ENCODE results near the gene FXYD3.
A peak's percentile ranks its signal among the peaks of the same experiment; 100 is the strongest.
"Not testable (repeated sequence)": the region's sequence is repeated elsewhere in the genome, so short reads cannot be mapped to it uniquely, and the experiment has no call there.

The FXYD3 gene

DNA sequence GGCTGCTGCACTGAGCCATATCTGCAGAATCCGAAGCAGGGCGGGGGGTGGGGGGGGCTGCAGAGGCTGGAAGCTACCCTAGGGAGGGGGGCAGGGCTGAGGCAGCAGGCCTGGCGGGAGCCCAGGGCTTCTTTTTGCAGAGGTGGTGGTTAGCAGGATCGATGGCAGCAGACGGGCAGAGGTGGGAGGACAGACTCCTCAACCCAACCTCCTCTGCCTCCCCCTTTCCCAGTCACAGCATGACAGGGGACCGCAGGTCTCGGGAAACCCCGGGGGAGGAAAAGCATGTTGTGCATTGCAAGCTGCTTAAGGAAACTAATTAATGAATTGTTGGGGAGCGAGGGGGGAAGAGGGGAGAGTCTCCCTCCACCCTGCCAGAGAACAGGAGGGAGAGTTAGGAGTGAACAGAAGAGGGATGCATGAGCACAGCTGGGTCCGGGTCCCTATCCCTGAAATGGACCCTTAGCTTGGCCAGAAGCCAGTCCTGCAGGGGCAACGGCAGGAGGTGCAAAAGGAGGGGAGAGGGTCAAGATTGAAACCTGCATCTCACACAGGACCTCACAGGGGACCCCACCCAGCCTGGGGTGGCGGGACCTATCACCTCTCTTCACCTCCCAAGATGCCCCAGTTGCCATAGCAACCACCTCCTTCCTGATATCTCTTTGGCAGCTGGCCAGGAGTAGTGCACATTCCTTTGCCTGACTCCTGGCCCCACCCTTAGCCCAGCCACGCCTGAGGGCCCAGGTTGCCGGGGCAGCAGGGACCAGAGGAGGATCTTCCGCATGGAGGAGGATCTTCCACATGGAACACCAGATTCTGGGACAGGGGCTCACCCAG lies 29.2 kb downstream of the FXYD3 start:
- H3K4me3 ChIP-seq (ENCODE audit: low read depth, low read length) = no peak overlapping the region
- TF ChIP-seq, protein P1, sequence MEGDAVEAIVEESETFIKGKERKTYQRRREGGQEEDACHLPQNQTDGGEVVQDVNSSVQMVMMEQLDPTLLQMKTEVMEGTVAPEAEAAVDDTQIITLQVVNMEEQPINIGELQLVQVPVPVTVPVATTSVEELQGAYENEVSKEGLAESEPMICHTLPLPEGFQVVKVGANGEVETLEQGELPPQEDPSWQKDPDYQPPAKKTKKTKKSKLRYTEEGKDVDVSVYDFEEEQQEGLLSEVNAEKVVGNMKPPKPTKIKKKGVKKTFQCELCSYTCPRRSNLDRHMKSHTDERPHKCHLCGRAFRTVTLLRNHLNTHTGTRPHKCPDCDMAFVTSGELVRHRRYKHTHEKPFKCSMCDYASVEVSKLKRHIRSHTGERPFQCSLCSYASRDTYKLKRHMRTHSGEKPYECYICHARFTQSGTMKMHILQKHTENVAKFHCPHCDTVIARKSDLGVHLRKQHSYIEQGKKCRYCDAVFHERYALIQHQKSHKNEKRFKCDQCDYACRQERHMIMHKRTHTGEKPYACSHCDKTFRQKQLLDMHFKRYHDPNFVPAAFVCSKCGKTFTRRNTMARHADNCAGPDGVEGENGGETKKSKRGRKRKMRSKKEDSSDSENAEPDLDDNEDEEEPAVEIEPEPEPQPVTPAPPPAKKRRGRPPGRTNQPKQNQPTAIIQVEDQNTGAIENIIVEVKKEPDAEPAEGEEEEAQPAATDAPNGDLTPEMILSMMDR (IDR thresholded peaks at IDR 0.05; ENCODE audit: low read depth, low read length) = no peak

DNA sequence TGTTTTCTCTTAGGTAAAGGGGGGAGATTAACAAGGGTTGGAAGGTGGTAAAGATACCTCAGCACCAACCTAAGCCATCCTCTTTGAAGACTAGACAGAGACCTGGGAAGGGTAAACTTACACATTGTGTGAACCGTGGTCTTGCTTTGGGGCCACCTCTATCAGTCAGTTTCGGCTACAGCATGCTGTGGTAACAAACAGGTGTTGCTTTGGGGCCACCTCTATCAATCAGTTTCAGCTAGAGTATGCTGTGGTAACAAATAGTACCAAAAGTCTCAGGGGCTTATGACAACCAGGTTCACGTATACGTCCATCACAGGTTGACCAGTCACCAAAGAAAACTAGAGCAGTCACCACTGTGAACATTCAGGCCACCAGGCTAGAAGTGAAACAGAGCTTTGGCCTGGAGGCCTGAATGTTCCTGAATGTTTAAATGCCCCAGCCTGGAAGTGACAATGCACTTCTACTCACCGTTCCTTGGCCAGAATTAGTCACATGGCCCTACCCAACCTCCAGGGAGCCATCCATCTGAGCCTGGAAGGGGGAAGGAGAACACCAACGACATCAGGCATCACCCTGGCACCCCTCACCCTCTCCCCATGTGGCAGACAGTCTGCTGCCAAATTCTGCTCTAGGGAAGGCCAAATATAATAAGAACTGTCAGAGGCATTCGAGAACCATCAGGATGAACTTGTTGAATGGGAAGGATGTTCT lies 31.3 kb downstream of the FXYD3 start:
- TF ChIP-seq, protein P1 (IDR thresholded peaks at IDR 0.05; ENCODE audit: low read depth, low read length) = no peak
- H3K4me3 ChIP-seq (ENCODE audit: low read depth, low read length) = no peak overlapping the region

DNA sequence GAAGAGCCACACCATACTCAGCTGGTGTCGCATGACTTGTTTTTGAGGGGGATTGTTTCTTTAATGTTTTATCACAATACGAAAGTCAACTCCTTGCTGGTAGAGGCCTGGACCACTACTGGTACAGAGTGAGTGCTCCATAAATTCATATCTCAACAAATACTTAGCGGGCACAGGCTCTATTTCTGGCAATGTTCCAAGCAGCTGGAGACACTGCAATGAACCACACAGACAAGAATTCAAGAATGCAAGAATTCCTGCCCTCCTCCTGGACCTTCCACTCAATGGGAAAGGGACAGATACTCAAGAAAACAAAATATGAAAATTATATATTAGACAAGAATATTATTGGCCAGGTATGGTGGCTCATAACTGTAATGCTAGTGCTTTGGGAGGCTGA lies 33.8 kb downstream of the FXYD3 start:
- H3K4me3 ChIP-seq (ENCODE audit: low read depth, low read length) = no peak overlapping the region
- TF ChIP-seq, protein P1 (IDR thresholded peaks at IDR 0.05; ENCODE audit: low read depth, low read length) = no peak

DNA sequence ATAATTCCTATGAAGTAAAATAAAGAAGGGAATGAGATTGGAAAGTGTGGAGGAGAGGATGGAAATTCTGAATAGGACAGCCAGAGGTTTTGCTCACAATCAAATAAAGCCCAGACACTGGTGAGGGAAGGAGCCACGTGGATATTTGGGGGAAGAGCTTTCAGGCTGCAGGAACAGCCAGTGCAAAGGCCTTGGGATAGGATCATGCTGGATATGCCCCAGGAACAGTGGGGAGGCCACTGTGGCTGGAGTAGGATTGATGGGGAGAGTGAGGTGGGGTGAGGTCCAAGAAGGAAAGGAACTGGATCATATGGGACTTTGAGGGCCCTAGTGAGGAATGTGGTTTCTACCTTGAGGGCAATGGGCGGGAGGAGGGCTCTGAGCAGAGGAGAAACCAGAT lies 34.8 kb downstream of the FXYD3 start:
- no peak overlapping the region for H3K4me3 ChIP-seq (ENCODE audit: low read depth, low read length)

DNA sequence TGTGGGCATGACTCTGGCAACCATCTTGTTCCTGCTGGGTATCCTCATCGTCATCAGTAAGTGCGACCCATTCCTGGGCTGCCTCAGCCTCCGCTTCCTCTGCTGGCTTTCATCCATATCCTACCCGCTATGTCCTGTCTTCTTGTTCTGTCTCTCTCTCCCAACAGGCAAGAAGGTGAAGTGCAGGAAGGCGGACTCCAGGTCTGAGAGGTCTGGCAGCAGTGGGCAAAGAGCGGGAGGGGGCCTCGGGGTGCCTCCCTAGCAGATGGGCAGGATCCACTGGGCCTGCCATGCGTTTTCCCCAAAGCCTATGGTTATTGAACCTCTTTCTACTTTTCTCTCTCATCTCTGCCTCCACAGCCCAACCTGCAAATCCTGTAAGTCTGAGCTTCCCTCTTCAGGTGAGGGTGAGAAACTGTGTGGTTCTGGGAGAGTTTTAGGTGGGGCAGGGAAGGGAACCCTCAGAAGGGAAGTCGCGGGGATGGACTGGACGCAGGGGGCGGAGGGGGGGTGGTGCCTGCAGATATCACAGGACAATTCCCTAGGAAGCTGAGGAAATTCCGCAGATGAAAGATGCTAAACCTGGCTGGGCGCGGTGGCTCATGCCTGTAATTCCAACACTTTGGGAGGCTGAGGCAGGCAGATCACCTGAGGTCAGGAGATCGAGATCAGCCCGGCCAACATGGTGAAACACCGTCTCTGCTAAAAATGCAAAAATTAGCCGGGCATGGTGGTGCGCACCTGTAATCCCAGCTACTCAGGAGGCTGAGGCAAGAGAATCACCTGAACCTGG lies 35.8 kb downstream of the FXYD3 start:
- TF ChIP-seq, protein P1 (IDR thresholded peaks at IDR 0.05; ENCODE audit: low read depth, low read length) = no peak
- no peak overlapping the region for H3K4me3 ChIP-seq (ENCODE audit: low read depth, low read length)

More for the DNA sequence above, 34.8 kb downstream of the FXYD3 start:
- TF ChIP-seq, protein P1 (IDR thresholded peaks at IDR 0.05; ENCODE audit: low read depth, low read length) = no peak

DNA sequence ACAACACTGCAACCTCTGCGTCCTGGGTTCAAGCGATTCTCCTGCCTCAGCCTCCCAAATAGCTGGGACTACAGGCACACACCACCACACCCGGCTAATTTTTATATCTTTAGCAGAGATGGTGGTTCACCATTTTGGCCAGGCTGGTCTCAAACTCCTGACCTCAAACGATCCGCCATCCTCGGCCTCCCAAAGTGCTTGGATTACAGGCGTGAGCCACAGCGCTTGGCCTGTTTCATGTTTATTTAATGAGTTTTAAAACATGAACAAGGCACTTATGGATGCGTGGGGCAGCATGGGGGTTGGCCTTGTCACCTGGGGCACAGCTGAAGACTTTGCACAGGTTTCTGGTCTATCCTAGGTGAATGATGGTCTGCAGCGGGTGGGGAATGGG lies 37.5 kb downstream of the FXYD3 start:
- not testable (repeated sequence) for H3K4me3 ChIP-seq (ENCODE audit: low read depth, low read length)

DNA sequence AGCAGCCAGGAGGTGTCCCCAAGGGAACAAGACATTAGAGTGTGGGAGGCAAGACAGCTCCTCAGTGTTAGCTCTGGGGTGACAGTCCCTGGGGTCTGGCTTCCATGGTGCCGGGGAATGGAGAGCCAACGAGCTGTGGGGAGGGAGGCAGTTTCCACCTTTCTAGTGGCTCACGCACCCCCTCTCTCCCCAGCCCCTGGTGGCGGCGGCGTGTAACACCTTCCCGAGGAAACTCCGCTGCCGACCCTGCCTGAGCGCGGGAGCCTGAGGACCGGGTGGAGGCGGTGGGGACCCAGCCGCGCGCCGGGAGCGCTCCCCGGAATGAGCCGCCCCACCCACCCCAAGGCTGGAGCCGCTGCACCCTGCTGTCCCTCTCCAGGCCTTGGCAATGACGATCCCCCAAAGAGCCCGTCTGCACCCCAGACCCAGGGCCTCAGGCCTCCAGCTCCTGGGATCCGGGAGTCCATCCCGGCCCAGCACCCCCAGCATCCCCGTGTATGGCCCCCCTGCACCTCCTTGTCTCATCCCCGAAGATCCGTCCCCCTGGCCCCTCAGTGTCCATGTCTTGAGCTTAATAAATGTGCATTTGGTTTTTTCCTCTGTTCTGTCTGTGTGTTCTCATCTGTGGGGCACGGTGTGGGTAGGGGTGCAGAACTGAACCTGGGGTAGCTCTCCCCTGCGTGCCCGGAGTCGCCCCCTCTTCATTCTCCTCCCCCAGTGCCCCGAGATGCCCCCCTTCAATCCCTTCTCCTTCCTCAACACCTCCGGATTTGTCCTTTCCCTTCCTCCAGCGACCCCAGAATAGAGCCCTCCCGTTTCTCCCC lies 38.3 kb downstream of the FXYD3 start:
- TF ChIP-seq, protein P1 (IDR thresholded peaks at IDR 0.05; ENCODE audit: low read depth, low read length) = peak; percentile 54
- peak overlapping the region; percentile 88 for H3K4me3 ChIP-seq (ENCODE audit: low read depth, low read length)

Measured in WI38 (cell line).